T-helper 17 cell (primary cell): ENCODE data around the gene HOXB13. TPM values are rescaled to one million over a fixed set of nuclear protein-coding genes. Genes with fewer than 3 reads are reported as not detected.

Source experiments
- ATAC-seq: fragments of 150-1000 bp; cut with Tn5 transposase; 2 replicates; pipeline ENCODE4 v1.10.0; 2021; ENCODE audit warnings: mild to moderate bottlenecking, moderate library complexity
- DNase-seq, 3 donors: peaks; one replicate each; pipeline versions ENCODE4 v3.0.0 to v3.0.0-alpha.2; 2020 to 2021
- H3K9me3 ChIP-seq: one replicate; pipeline ENCODE4 v1.7.0; 2013; ENCODE audit warnings: low read length, mild to moderate bottlenecking; ENCODE audit not compliant: control insufficient read depth, poor library complexity, severe bottlenecking
- H3K27ac Mint-ChIP-seq: one replicate; pipeline ENCODE4 v1.8.0; 2022; ENCODE audit warnings: mild to moderate bottlenecking, moderate library complexity, mixed read lengths
- H3K27me3 Mint-ChIP-seq: one replicate; pipeline ENCODE4 v1.8.0; 2022; ENCODE audit warnings: mixed read lengths
- H3K36me3 Mint-ChIP-seq: one replicate; pipeline ENCODE4 v1.8.0; 2022; ENCODE audit warnings: low read depth, mixed read lengths
- H3K4me1 Mint-ChIP-seq: one replicate; pipeline ENCODE4 v1.8.0; 2022; ENCODE audit warnings: mild to moderate bottlenecking, mixed read lengths
- H3K4me3 Mint-ChIP-seq: one replicate; pipeline ENCODE4 v1.8.0; 2022; ENCODE audit warnings: mild to moderate bottlenecking, moderate library complexity, mixed read lengths
- total RNA-seq, 4 donors: library from RNA in 2 of 4; stranded (reverse) in 2 of 4; gene quantifications; one replicate each; pipeline ENCODE4 v1.2.3 and lab custom pipeline; 2022 to 2026

HOXB13 gene
- total RNA-seq, 2 donors from 2014 or later: not detected

GRCh38 chr17:48727415-48728175 lies 955 bp downstream of the HOXB13 start:
- peaks cover 2% of the 10 kb centered on the region for H3K9me3 ChIP-seq
- H3K36me3 Mint-ChIP-seq: peaks cover 6% of the 10 kb centered on the region
- peaks cover 37% of the 10 kb centered on the region for H3K4me1 Mint-ChIP-seq
- H3K27me3 Mint-ChIP-seq: peaks cover 95% of the 10 kb centered on the region
- H3K27ac Mint-ChIP-seq: peak overlapping the region; percentile 41
- peak overlapping the region; percentile 82 for H3K4me3 Mint-ChIP-seq
- ATAC-seq (no peak), DNase-seq (no peak)

DNA sequence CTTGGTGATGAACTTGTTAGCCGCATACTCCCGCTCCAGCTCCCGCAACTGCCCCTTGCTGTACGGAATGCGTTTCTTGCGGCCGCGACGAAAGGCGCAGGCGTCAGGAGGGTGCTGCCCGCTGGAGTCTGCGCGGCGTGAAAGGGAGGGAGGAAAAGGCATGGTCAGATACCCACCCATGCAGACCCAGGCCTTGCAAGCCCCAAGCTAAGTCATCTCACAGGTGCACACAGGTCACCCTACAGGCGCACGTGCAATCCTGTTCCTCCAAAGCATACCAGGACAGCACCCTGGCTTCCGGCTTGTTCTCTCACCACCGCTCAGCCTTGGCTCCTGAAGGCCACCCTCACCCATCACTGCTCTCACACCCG lies 1.6 kb downstream of the HOXB13 start:
- no peak for ATAC-seq
- peaks cover 1% of the 10 kb centered on the region for H3K9me3 ChIP-seq
- DNase-seq: no peak
- Mint-ChIP-seq H3K36me3 (peaks cover 6% of the 10 kb centered on the region), H3K27me3 (peaks cover 95% of the 10 kb centered on the region), H3K4me1 (peaks cover 37% of the 10 kb centered on the region), H3K4me3 (peak overlapping the region; percentile 82), H3K27ac (peak overlapping the region; percentile 41)

- Mint-ChIP-seq H3K27ac (peak overlapping the region; percentile 53), H3K4me1 (peaks cover 37% of the 10 kb centered on the region), H3K27me3 (peaks cover 93% of the 10 kb centered on the region), H3K4me3 (peak overlapping the region; percentile 82), H3K36me3 (peaks cover 6% of the 10 kb centered on the region)
- no peaks in the 10 kb centered on the region for H3K9me3 ChIP-seq
- DNase-seq (no peak), ATAC-seq (no peak)
Observed at GRCh38 chr17:48726114-48726915, 2.2 kb downstream of the HOXB13 start.

- ATAC-seq: no peak
- no peaks in the 10 kb centered on the region for H3K9me3 ChIP-seq
- Mint-ChIP-seq H3K4me1 (peaks cover 39% of the 10 kb centered on the region), H3K27ac (peak overlapping the region; percentile 53), H3K4me3 (peak overlapping the region; percentile 25), H3K27me3 (peaks cover 94% of the 10 kb centered on the region), H3K36me3 (peaks cover 6% of the 10 kb centered on the region)
- DNase-seq: no peak
Observed at GRCh38 chr17:48725288-48726064, 3.1 kb downstream of the HOXB13 start.

GRCh38 chr17:48725004-48725287 lies 3.6 kb downstream of the HOXB13 start:
- H3K4me1 Mint-ChIP-seq: peaks cover 39% of the 10 kb centered on the region
- peaks cover 94% of the 10 kb centered on the region for H3K27me3 Mint-ChIP-seq
- H3K9me3 ChIP-seq: no peaks in the 10 kb centered on the region
- DNase-seq: no peak
- H3K4me3 Mint-ChIP-seq: peak overlapping the region; percentile 59
- no peak for ATAC-seq
- peak overlapping the region; percentile 53 for H3K27ac Mint-ChIP-seq
- H3K36me3 Mint-ChIP-seq: peaks cover 3% of the 10 kb centered on the region

DNA sequence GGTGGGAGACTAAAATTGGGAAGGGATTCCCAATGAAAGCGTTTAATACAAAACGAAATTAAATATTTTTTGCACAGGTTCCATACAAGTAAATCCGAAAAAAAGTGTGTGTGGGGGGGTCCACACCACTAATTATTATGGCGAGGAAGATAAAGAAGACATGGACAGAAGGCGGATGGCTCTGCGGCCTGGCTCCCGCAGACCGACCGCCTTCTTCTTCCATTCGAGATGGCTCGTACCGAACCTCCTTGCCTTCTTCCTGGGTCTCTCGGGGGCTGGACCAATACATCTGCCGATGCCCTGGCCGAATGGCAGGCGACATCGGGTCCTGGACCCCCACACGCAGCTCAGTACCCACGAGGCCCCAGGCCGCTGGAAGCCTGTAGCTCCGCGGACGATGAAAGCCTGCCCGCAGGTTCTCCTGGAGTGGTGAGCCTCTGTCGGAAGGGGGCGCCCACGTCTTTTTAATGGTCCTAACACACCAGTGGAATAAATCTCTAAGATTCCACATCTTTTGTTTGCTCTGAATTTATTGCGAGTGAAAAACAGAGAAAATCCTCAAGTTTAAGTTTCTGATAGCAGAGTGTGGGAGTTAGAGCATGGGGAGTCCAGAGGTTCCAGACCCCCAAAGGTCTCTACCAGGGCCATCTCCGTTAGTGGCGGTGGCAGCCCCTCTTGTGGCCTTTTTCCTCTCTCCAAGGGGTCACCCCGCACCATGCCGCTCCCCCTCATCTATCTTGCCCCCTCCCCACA lies 4.1 kb downstream of the HOXB13 start:
- H3K9me3 ChIP-seq: no peaks in the 10 kb centered on the region
- Mint-ChIP-seq H3K4me1 (peaks cover 37% of the 10 kb centered on the region), H3K36me3 (peaks cover 3% of the 10 kb centered on the region), H3K27ac (peak overlapping the region; percentile 79), H3K4me3 (peak overlapping the region; percentile 73), H3K27me3 (peaks cover 94% of the 10 kb centered on the region)
- DNase-seq (peak; percentile 44 to 65 (median 55)), ATAC-seq (peak; percentile 82)

GRCh38 chr17:48723423-48724250 lies 4.9 kb downstream of the HOXB13 start:
- DNase-seq (no peak), ATAC-seq (no peak)
- Mint-ChIP-seq H3K27ac (peak overlapping the region; percentile 79), H3K4me1 (peaks cover 34% of the 10 kb centered on the region), H3K27me3 (peaks cover 94% of the 10 kb centered on the region), H3K4me3 (peak overlapping the region; percentile 73), H3K36me3 (peaks cover under 1% of the 10 kb centered on the region)
- H3K9me3 ChIP-seq: no peaks in the 10 kb centered on the region

DNA sequence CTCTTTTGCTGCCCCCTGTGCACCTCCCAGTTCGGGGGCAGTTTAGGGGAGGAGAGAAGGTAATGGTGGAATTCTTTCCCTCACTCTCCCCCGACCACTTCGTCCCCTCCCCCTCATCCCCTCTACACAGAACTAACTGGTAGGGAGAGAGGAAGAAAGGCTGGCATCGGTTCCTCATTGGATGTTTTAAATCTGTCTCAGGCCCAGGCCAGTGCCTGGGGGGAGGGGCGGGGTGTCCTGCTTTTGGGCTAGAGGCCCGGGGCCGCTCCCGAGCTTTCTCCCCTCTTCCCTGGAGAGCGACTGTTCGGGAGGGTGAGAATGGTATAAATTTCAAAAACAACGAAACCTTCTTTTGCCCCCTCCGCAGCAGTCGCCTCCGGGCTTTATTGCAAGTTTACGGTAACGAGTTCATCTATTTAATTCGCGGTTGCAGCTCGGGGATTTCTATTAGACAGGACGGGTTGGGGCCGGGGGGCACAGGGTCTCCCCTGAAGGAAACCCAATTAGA lies 5.6 kb downstream of the HOXB13 start, which contains the start of gene PRAC2:
Gene PRAC2, plus strand, starts transcription at position 271 of the 508 bp plus-strand sequence. CDS start 1,226 bp downstream, outside the sequence.
- peak within 1 kb of the TSS; percentile 79 for H3K27ac Mint-ChIP-seq
- H3K4me3 Mint-ChIP-seq: peak within 1 kb of the TSS; percentile 73
- no peaks in the 10 kb centered on the region for H3K9me3 ChIP-seq
- no peak for ATAC-seq
- no peaks in the 10 kb centered on the region for H3K36me3 Mint-ChIP-seq
- peaks cover 93% of the 10 kb centered on the region for H3K27me3 Mint-ChIP-seq
- DNase-seq: no peak
- peaks cover 32% of the 10 kb centered on the region for H3K4me1 Mint-ChIP-seq

DNA sequence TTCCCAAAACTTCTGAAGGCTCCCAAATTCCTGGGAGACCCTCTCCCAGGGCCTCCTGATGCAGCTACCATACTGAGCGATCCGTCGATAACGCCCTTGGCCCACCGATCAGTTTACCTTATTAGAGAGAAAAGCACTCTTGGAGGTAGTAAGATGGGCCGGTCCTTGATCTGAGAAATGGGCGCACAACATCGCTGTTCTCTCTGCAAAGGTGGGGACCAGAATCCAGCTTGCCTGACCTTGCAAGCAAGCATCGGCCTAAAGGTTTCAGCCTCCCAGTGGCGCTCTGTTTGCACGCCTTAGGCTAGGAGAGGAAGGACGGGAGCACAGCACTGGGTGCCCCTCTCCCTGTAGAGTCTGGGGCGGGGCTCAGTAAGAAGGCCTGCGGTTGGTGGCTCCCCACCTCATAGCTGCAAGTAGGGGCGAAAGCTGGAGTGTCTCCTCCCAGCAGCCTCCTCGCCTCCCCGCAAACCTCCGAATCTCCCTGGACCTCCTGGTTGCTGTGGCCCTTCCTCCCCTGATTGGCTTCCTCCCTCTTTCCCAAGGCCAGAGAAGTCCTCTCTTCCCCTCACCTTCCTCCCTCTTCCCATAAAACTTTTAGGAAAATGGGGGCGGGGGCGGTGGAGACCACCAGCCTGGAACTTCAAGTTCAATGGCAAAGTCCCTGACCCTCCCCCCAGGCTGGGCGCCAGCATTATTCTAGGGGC lies 6.2 kb downstream of the HOXB13 start, which contains the start of gene PRAC1:
Gene PRAC1, minus strand, starts transcription at position 318 of the 707 bp plus-strand sequence. Its CDS starts 126 bp downstream, at position 192.
- H3K4me1 Mint-ChIP-seq: peaks cover 31% of the 10 kb centered on the region
- H3K36me3 Mint-ChIP-seq: no peaks in the 10 kb centered on the region
- ATAC-seq (no peak), DNase-seq (no peak)
- no peaks in the 10 kb centered on the region for H3K9me3 ChIP-seq
- H3K27ac Mint-ChIP-seq: peak within 1 kb of the TSS; percentile 79
- H3K27me3 Mint-ChIP-seq: peaks cover 93% of the 10 kb centered on the region
- H3K4me3 Mint-ChIP-seq: peak within 1 kb of the TSS; percentile 73

DNA sequence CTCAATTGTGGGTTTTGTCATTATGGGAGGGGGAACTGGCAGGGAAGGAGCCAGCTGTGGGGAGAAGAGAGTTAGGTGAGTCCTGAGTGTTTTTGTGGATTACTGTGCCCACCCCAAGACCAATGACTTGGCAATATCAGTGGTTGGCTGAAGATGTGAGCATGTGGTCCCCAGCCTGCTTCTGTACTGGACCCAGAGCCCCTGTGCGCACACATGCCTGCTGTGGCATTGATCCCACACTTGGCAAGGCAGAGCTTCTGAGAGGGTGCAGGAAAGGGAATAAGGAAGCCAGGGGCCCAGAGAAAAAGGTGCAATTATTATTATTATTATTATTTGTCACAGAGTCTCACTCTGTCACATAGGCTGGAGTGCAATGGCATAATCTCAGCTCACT lies 7.5 kb downstream of the HOXB13 start:
- H3K4me1 Mint-ChIP-seq: peaks cover 27% of the 10 kb centered on the region
- H3K27ac Mint-ChIP-seq: no peak overlapping the region
- no peaks in the 10 kb centered on the region for H3K36me3 Mint-ChIP-seq
- ATAC-seq (no peak), DNase-seq (no peak)
- no peaks in the 10 kb centered on the region for H3K9me3 ChIP-seq
- peaks cover 81% of the 10 kb centered on the region for H3K27me3 Mint-ChIP-seq
- no peak overlapping the region for H3K4me3 Mint-ChIP-seq

DNA sequence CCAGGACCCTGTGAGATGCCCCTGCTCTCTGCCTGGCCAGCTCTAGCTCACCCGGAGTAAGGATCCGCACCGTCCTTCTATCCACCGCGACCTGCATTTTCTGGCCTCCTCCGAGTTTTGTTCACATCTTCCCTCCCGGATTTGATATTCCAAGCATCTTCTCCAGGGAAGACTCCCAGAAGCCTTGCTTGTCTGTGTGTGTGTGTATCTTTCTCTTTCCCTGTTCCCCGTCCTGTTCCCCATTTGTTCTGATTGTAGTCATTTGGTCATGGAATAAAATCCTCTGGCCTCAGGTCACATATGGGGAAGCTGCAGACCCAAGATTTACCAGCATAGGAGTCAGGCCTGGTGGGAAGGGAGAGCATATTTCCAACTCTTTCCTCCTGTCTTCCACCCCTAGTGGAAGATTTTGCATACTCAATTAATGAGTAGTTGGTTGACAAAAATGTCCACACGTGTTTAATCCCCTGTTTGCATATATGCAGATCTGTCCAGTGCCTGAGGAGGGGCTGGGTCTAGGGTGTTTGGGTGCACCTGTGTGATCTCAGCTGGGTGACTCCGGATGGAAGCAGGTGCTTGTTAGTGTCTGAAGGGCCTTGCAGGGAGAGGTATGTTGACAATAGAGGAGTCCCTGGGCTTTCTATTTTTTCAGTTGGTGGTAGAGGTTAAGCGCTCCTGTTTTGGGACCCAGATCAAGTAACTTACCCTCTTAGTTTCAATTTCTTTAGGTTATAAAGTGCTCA lies 8.1 kb downstream of the HOXB13 start:
- Mint-ChIP-seq H3K36me3 (no peaks in the 10 kb centered on the region), H3K4me1 (peaks cover 27% of the 10 kb centered on the region), H3K4me3 (peak overlapping the region; percentile 28), H3K27ac (peak overlapping the region; percentile 42), H3K27me3 (peaks cover 75% of the 10 kb centered on the region)
- no peaks in the 10 kb centered on the region for H3K9me3 ChIP-seq
- DNase-seq (no peak), ATAC-seq (no peak)
